Colonic mucosa (tissue), 4 donors: Measurements from ENCODE around the gene ATP1B1. TPM values are rescaled to one million over a fixed set of nuclear protein-coding genes. Genes with fewer than 3 reads are reported as not detected.

Experiments
- DNase-seq: peaks from one replicate; pipeline ENCODE4 v3.0.0-alpha.2; 2020
- H3K27ac ChIP-seq: fragments of 200-600 bp; one replicate; pipeline ENCODE4 v1.8.0; 2021
- H3K27me3 ChIP-seq: fragments of 200-600 bp; one replicate; pipeline ENCODE4 v1.8.0; 2021
- H3K36me3 ChIP-seq: fragments of 200-600 bp; one replicate; pipeline ENCODE4 v1.8.0; 2021
- H3K4me1 ChIP-seq: fragments of 200-600 bp; one replicate; pipeline ENCODE4 v1.8.0; 2021; ENCODE audit warnings: mild to moderate bottlenecking
- H3K4me3 ChIP-seq: fragments of 200-600 bp; one replicate; pipeline ENCODE4 v1.8.0; 2021
- H3K9ac ChIP-seq, 2 donors: one replicate each; pipeline ENCODE4 v1.7.0; 2013; ENCODE audit warnings: control low read depth in 2 of 2, low read depth in 2 of 2, low read length in 2 of 2
- H3K9me3 ChIP-seq: fragments of 200-600 bp; one replicate; pipeline ENCODE4 v1.8.0; 2021
- CTCF ChIP-seq: fragments of 200-600 bp; IDR thresholded peaks from one replicate; pipeline ENCODE4 v1.8.0; 2022; ENCODE audit warnings: antibody characterized with exemption, mild to moderate bottlenecking
- intact Hi-C: fragments of 100-400 bp; cut with DNase I; formaldehyde crosslinking; loops from one replicate; pipeline ENCODE4 v1.14.1; 2022
- total RNA-seq, 2 donors: library from RNA; stranded (reverse); fragmentation: NEBNext Ultra II Directional in 1 of 2; extraction: Animal tissue kit (Norgen Biotek cat#: 25700) in 1 of 2; gene quantifications; one replicate each; pipeline ENCODE4 v1.2.1, GENCODE V29; 2021
- donor health status: healthy.
- donor health status: DM: no; HTN: no; CAD: no.
- donor health status: DM: no; HTN: no; CAD: no.

ATP1B1 gene
- total RNA-seq, 2 donors from 2014 or later, result 378 to 678 TPM

GRCh38 chr1:169081503-169082123 lies 24.9 kb upstream of the ATP1B1 start:
- intact Hi-C loops, result no loop called here
- Histone ChIP-seq H3K4me3 (no peak overlapping the region), H3K27me3 (no peaks in the 10 kb centered on the region), H3K36me3 (no peaks in the 10 kb centered on the region), H3K27ac (no peak overlapping the region), H3K9ac (no peak overlapping the region), H3K9me3 (no peaks in the 10 kb centered on the region), H3K4me1 (no peaks in the 10 kb centered on the region)
- no peak for TF ChIP-seq CTCF
- DNase-seq, result no peak

- Histone ChIP-seq H3K9me3 (no peaks in the 10 kb centered on the region), H3K9ac (no peak overlapping the region), H3K36me3 (no peaks in the 10 kb centered on the region), H3K4me1 (no peaks in the 10 kb centered on the region), H3K27me3 (no peaks in the 10 kb centered on the region), H3K27ac (no peak overlapping the region), H3K4me3 (no peak overlapping the region)
- no peak for DNase-seq
- intact Hi-C loops, result no loop called here
- no peak for TF ChIP-seq CTCF
Measured at GRCh38 chr1:169085911-169086310, 20.6 kb upstream of the ATP1B1 start.

- no peak for TF ChIP-seq CTCF
- no peak for DNase-seq
- intact Hi-C loops, result no loop called here
- no peaks in the 10 kb centered on the region for H3K36me3 ChIP-seq
- no peak overlapping the region for H3K9ac ChIP-seq
- no peaks in the 10 kb centered on the region for H3K9me3 ChIP-seq
- H3K27ac ChIP-seq, result no peak overlapping the region
- no peak overlapping the region for H3K4me3 ChIP-seq
- no peaks in the 10 kb centered on the region for H3K27me3 ChIP-seq
- no peaks in the 10 kb centered on the region for H3K4me1 ChIP-seq
Measured at GRCh38 chr1:169086603-169087455, 19.7 kb upstream of the ATP1B1 start.

- TF ChIP-seq CTCF, result no peak
- intact Hi-C loops, result no loop called here
- H3K27me3 ChIP-seq, result no peaks in the 10 kb centered on the region
- no peak for DNase-seq
- H3K27ac ChIP-seq, result no peak overlapping the region
- no peak overlapping the region for H3K4me3 ChIP-seq
- no peaks in the 10 kb centered on the region for H3K4me1 ChIP-seq
- no peaks in the 10 kb centered on the region for H3K9me3 ChIP-seq
- no peak overlapping the region for H3K9ac ChIP-seq
- H3K36me3 ChIP-seq, result no peaks in the 10 kb centered on the region
Measured at GRCh38 chr1:169087876-169088275, 18.6 kb upstream of the ATP1B1 start.

- Histone ChIP-seq H3K36me3 (no peaks in the 10 kb centered on the region), H3K27me3 (no peaks in the 10 kb centered on the region), H3K4me3 (no peak overlapping the region), H3K9me3 (no peaks in the 10 kb centered on the region), H3K9ac (no peak overlapping the region), H3K4me1 (peaks cover under 1% of the 10 kb centered on the region), H3K27ac (no peak overlapping the region)
- no peak for TF ChIP-seq CTCF
- DNase-seq, result no peak
- intact Hi-C loops, result no loop called here
Measured at GRCh38 chr1:169089776-169090175, 16.7 kb upstream of the ATP1B1 start.
